Type B pancreatic cell (in vitro differentiated cells): ENCODE data around the gene PPFIA1. TPM values are rescaled to one million over a fixed set of nuclear protein-coding genes. Genes with fewer than 3 reads are reported as not detected.
"Not testable (repeated sequence)": the region's sequence is repeated elsewhere in the genome, so short reads cannot be mapped to it uniquely, and the experiment has no call there.

Experiments
- DNase-seq: peaks from one replicate; pipeline ENCODE4 v3.0.0; 2021; ENCODE audit warnings: mixed read lengths; ENCODE audit not compliant: unreplicated experiment; ENCODE audit errors: extremely low spot score
- H3K27ac Mint-ChIP-seq: 2 replicates; pipeline ENCODE4 v1.8.0; 2021; ENCODE audit warnings: mild to moderate bottlenecking, mixed read lengths
- H3K27me3 Mint-ChIP-seq: 2 replicates; pipeline ENCODE4 v1.8.0; 2021; ENCODE audit warnings: mixed read lengths
- H3K36me3 Mint-ChIP-seq: 2 replicates; pipeline ENCODE4 v1.8.0; 2021; ENCODE audit warnings: mixed read lengths
- H3K4me1 Mint-ChIP-seq: one replicate; pipeline ENCODE4 v1.8.0; 2021; ENCODE audit warnings: mixed read lengths; ENCODE audit not compliant: unreplicated experiment
- H3K4me3 Mint-ChIP-seq: 2 replicates; pipeline ENCODE4 v1.8.0; 2021; ENCODE audit warnings: mild to moderate bottlenecking, mixed read lengths
- H3K9me3 Mint-ChIP-seq: 2 replicates; pipeline ENCODE4 v1.8.0; 2021; ENCODE audit warnings: mixed read lengths
- total RNA-seq: library from RNA; stranded (reverse); gene quantifications from 2 replicates; pipeline ENCODE4 v1.2.1, GENCODE V29; 2021; ENCODE audit warnings: low replicate concordance
- TF ChIP-seq, protein P1 (sequence below): fragments of 200-600 bp; sonication (generic); conservative IDR thresholded peaks from 2 replicates; pipeline ENCODE4 v1.5.0; 2021; ENCODE audit warnings: antibody characterized with exemption, mild to moderate bottlenecking

The PPFIA1 gene
- total RNA-seq, 1 donor from 2014 or later = 57.0 TPM

GRCh38 chr11:70290361-70291065 is 20.0 kb downstream of the PPFIA1 start:
- Mint-ChIP-seq H3K9me3 (no peaks in the 10 kb centered on the region), H3K4me1 (no peaks in the 10 kb centered on the region), H3K4me3 (no peak overlapping the region), H3K27ac (no peak overlapping the region), H3K27me3 (no peaks in the 10 kb centered on the region), H3K36me3 (peaks cover 31% of the 10 kb centered on the region)
- no peak for DNase-seq
- TF ChIP-seq, protein P1, sequence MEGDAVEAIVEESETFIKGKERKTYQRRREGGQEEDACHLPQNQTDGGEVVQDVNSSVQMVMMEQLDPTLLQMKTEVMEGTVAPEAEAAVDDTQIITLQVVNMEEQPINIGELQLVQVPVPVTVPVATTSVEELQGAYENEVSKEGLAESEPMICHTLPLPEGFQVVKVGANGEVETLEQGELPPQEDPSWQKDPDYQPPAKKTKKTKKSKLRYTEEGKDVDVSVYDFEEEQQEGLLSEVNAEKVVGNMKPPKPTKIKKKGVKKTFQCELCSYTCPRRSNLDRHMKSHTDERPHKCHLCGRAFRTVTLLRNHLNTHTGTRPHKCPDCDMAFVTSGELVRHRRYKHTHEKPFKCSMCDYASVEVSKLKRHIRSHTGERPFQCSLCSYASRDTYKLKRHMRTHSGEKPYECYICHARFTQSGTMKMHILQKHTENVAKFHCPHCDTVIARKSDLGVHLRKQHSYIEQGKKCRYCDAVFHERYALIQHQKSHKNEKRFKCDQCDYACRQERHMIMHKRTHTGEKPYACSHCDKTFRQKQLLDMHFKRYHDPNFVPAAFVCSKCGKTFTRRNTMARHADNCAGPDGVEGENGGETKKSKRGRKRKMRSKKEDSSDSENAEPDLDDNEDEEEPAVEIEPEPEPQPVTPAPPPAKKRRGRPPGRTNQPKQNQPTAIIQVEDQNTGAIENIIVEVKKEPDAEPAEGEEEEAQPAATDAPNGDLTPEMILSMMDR = no peak

DNA sequence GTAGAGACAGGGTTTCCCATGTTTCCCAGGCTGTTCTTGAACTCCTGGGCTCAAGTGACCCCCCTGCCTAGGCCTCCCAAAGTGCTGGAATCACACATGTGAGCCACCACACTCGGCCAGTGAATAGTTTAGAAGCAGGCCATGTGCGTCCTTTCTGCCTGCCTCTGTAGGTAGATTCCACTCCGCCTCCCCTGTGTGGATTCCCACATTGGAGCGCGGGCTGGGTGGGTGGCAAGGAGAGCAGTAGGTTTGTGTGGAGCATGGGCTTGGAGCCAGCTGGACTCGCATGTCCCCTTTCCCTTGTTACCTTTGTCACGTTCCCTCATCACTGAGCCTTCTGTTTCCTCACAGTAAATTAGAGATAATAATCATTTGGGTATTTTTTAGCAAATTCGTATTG is 21.7 kb downstream of the PPFIA1 start:
- TF ChIP-seq, protein P1 = no peak
- Mint-ChIP-seq H3K27ac (no peak overlapping the region), H3K36me3 (peaks cover 27% of the 10 kb centered on the region), H3K4me3 (no peak overlapping the region), H3K4me1 (no peaks in the 10 kb centered on the region), H3K27me3 (no peaks in the 10 kb centered on the region), H3K9me3 (no peaks in the 10 kb centered on the region)
- DNase-seq = no peak

DNA sequence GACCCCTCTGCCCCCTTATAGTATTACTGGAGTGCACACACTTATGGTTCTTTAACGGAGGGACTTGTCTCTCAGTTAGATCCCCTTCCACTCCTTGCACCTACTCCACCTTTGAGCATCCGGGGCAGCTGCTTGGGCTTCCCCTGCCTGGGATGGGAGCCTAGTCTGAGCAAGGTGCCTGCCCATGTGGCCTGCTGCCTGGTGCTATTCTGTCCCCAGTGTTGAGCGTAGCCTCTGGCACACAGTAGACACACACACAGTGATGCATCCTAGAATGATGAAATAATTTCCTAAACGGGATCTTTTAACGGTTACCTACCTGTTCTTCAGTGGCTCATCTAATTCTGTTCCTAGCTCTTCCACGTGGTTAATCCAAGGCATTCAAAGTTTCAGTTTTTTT is 22.4 kb downstream of the PPFIA1 start:
- Mint-ChIP-seq H3K4me3 (no peak overlapping the region), H3K36me3 (peaks cover 31% of the 10 kb centered on the region), H3K4me1 (no peaks in the 10 kb centered on the region), H3K9me3 (no peaks in the 10 kb centered on the region), H3K27ac (no peak overlapping the region), H3K27me3 (no peaks in the 10 kb centered on the region)
- no peak for DNase-seq
- TF ChIP-seq, protein P1 = no peak

GRCh38 chr11:70295166-70295565 is 24.7 kb downstream of the PPFIA1 start:
- H3K27me3 Mint-ChIP-seq, H3K9me3 Mint-ChIP-seq, H3K4me3 Mint-ChIP-seq: not testable (repeated sequence)

DNA sequence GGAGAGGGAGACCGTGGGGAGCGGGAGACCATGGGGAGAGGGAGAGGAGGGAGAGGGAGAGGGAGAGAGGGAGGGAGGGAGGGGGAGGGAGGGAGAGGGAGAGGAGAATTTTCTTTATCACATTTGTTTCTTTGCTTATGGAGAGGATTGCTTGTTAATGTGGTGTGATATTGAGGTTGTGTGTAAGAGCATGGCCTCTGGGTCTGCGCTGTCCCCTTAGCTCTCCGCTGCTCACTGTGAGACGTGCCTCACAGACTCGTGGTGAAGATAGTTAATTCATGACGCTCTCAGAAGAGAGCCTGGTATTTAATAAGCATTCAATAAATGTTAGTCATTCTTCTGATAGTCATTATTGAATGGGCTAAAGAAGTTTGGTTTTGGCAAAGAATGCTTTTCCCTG is 26.2 kb downstream of the PPFIA1 start:
- Mint-ChIP-seq H3K27me3 (no peaks in the 10 kb centered on the region), H3K9me3 (no peaks in the 10 kb centered on the region), H3K27ac (no peak overlapping the region), H3K4me3 (no peak overlapping the region), H3K4me1 (peaks cover 10% of the 10 kb centered on the region), H3K36me3 (peaks cover 25% of the 10 kb centered on the region)
- DNase-seq = no peak
- TF ChIP-seq, protein P1 = no peak

More at GRCh38 chr11:70295166-70295565, 24.7 kb downstream of the PPFIA1 start:
- H3K4me1 Mint-ChIP-seq, DNase-seq, H3K27ac Mint-ChIP-seq: not testable (repeated sequence)
- H3K36me3 Mint-ChIP-seq = peaks cover 31% of the 10 kb centered on the region

DNA sequence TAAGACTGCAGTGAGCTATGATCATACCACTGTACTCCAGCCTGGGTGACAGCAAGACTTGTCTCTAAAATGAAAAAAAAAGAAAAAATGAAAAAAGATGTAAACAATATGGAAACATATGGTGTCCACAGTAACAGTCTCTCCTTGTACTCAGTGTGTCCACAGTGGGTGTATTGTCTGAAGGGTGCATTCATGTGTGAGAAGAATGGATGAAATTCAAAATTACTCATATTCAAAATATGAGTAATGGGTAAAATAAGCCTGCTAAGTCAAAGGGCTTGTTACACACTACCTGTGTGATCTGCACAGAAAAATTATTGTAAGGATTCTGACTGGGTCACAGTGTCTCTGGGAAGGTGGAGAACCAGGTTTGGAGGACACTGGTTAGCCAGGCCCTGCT is 26.9 kb downstream of the PPFIA1 start:
- TF ChIP-seq, protein P1 = no peak
- peaks cover 25% of the 10 kb centered on the region for H3K36me3 Mint-ChIP-seq
- H3K9me3 Mint-ChIP-seq = no peaks in the 10 kb centered on the region
- no peak for DNase-seq
- H3K27me3 Mint-ChIP-seq = no peaks in the 10 kb centered on the region
- H3K4me3 Mint-ChIP-seq = no peak overlapping the region
- no peak overlapping the region for H3K27ac Mint-ChIP-seq
- H3K4me1 Mint-ChIP-seq = peaks cover 17% of the 10 kb centered on the region
